ENCODE results near the gene SGSM2.

The SGSM2 gene

GRCh38 chr17:2386400-2387085 lies 49.2 kb downstream of the SGSM2 start (continued):
- TF ChIP-seq ZFP3 (CRISPR knock-in tag; IDR thresholded peaks at IDR 0.05): no peak
- TF ChIP-seq, protein P1, sequence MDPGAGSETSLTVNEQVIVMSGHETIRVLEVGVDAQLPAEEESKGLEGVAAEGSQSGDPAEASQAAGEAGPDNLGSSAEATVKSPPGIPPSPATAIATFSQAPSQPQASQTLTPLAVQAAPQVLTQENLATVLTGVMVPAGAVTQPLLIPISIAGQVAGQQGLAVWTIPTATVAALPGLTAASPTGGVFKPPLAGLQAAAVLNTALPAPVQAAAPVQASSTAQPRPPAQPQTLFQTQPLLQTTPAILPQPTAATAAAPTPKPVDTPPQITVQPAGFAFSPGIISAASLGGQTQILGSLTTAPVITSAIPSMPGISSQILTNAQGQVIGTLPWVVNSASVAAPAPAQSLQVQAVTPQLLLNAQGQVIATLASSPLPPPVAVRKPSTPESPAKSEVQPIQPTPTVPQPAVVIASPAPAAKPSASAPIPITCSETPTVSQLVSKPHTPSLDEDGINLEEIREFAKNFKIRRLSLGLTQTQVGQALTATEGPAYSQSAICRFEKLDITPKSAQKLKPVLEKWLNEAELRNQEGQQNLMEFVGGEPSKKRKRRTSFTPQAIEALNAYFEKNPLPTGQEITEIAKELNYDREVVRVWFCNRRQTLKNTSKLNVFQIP (CRISPR knock-in tag; IDR thresholded peaks at IDR 0.05; ENCODE audit: borderline replicate concordance, low read depth): no peak
- TF ChIP-seq ZNF565 (CRISPR knock-in tag; conservative IDR thresholded peaks at IDR 0.05; ENCODE audit: low read depth): no peak

GRCh38 chr17:2387086-2388019 lies 50.1 kb downstream of the SGSM2 start:
- no peak for TF ChIP-seq TOX (CRISPR knock-in tag; IDR thresholded peaks at IDR 0.05; ENCODE audit: borderline replicate concordance)
- TF ChIP-seq, protein P2, sequence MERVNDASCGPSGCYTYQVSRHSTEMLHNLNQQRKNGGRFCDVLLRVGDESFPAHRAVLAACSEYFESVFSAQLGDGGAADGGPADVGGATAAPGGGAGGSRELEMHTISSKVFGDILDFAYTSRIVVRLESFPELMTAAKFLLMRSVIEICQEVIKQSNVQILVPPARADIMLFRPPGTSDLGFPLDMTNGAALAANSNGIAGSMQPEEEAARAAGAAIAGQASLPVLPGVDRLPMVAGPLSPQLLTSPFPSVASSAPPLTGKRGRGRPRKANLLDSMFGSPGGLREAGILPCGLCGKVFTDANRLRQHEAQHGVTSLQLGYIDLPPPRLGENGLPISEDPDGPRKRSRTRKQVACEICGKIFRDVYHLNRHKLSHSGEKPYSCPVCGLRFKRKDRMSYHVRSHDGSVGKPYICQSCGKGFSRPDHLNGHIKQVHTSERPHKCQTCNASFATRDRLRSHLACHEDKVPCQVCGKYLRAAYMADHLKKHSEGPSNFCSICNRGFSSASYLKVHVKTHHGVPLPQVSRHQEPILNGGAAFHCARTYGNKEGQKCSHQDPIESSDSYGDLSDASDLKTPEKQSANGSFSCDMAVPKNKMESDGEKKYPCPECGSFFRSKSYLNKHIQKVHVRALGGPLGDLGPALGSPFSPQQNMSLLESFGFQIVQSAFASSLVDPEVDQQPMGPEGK (CRISPR knock-in tag; IDR thresholded peaks at IDR 0.05; ENCODE audit: borderline replicate concordance): no peak
- no peak for TF ChIP-seq ISL1 (CRISPR knock-in tag; IDR thresholded peaks at IDR 0.05)
- no peak for TF ChIP-seq ZNF565 (CRISPR knock-in tag; conservative IDR thresholded peaks at IDR 0.05; ENCODE audit: low read depth)
- no peak for TF ChIP-seq ARNTL (CRISPR knock-in tag; IDR thresholded peaks at IDR 0.05; ENCODE audit: borderline replicate concordance, low read depth)
- TF ChIP-seq, protein P1 (CRISPR knock-in tag; IDR thresholded peaks at IDR 0.05; ENCODE audit: borderline replicate concordance, low read depth): no peak
- no peak for TF ChIP-seq ESRRG (CRISPR knock-in tag; IDR thresholded peaks at IDR 0.05)
- no peak for TF ChIP-seq ZNF8 (CRISPR knock-in tag; IDR thresholded peaks at IDR 0.05)
- no peak for TF ChIP-seq CREB5 (CRISPR knock-in tag; IDR thresholded peaks at IDR 0.05; ENCODE audit: low read depth)
- TF ChIP-seq RARB (CRISPR knock-in tag; IDR thresholded peaks at IDR 0.05): no peak
- TF ChIP-seq PPARA (CRISPR knock-in tag; IDR thresholded peaks at IDR 0.05; ENCODE audit: borderline replicate concordance): no peak
- TF ChIP-seq OSR1 (CRISPR knock-in tag; IDR thresholded peaks at IDR 0.05): no peak
- TF ChIP-seq CSDC2 (CRISPR knock-in tag; IDR thresholded peaks at IDR 0.05): no peak
- TF ChIP-seq, protein P3, sequence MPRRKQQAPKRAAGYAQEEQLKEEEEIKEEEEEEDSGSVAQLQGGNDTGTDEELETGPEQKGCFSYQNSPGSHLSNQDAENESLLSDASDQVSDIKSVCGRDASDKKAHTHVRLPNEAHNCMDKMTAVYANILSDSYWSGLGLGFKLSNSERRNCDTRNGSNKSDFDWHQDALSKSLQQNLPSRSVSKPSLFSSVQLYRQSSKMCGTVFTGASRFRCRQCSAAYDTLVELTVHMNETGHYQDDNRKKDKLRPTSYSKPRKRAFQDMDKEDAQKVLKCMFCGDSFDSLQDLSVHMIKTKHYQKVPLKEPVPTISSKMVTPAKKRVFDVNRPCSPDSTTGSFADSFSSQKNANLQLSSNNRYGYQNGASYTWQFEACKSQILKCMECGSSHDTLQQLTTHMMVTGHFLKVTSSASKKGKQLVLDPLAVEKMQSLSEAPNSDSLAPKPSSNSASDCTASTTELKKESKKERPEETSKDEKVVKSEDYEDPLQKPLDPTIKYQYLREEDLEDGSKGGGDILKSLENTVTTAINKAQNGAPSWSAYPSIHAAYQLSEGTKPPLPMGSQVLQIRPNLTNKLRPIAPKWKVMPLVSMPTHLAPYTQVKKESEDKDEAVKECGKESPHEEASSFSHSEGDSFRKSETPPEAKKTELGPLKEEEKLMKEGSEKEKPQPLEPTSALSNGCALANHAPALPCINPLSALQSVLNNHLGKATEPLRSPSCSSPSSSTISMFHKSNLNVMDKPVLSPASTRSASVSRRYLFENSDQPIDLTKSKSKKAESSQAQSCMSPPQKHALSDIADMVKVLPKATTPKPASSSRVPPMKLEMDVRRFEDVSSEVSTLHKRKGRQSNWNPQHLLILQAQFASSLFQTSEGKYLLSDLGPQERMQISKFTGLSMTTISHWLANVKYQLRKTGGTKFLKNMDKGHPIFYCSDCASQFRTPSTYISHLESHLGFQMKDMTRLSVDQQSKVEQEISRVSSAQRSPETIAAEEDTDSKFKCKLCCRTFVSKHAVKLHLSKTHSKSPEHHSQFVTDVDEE (CRISPR knock-in tag; IDR thresholded peaks at IDR 0.05): no peak
- no peak for TF ChIP-seq ZC3H10 (CRISPR knock-in tag; IDR thresholded peaks at IDR 0.05)
- no peak for TF ChIP-seq ZFP30 (CRISPR knock-in tag; IDR thresholded peaks at IDR 0.05)
- no peak for ATAC-seq

- no peak for ATAC-seq
- no peak for TF ChIP-seq ESRRG (CRISPR knock-in tag; IDR thresholded peaks at IDR 0.05)
Measured at GRCh38 chr17:2388020-2388682, 50.9 kb downstream of the SGSM2 start.
